Endothelial cell of umbilical vein (primary cell): Measurements from ENCODE around the gene GRIA1. TPM values are rescaled to one million over a fixed set of nuclear protein-coding genes. Genes with fewer than 3 reads are reported as not detected.

Experiments used
- BruUV-seq: library from RNA; stranded (reverse); fragments of 400-500 nt; replicated peaks from 2 replicates; lab custom pipeline; 2021; lab: Mats Ljungman, UMichigan
- CTCF ChIA-PET: fragments of 300-600, 350-600 bp; sonication (Branson Sonifier 250); formaldehyde crosslinking; loops from one replicate; lab custom pipeline; 2021; ENCODE audit warnings: antibody characterized with exemption, inconsistent platforms; lab: Charles Lee
- POLR2A ChIA-PET: fragments of 300-600, 350-600 bp; sonication (Branson Sonifier 250); formaldehyde crosslinking; loops from one replicate; lab custom pipeline; 2021; ENCODE audit warnings: antibody characterized with exemption, inconsistent platforms; lab: Charles Lee
- DNase-seq: peaks from one replicate; pipeline ENCODE4 v3.0.0-alpha.2; 2011; ENCODE audit warnings: low read depth, low spot score
- FAIRE-seq: peaks from 2 replicates; lab custom pipeline; 2011; peaks lifted over from hg19 to GRCh38; lab: Jason Lieb, UNC
- H2AFZ ChIP-seq: 2 replicates; pipeline ENCODE4 v1.6.0; 2012; ENCODE audit warnings: low read depth, low read length, control low read depth, inconsistent platforms
- H3K27ac ChIP-seq: 2 replicates; pipeline ENCODE4 v1.5.1; 2011; ENCODE audit warnings: low read depth, mild to moderate bottlenecking, control low read depth, low read length, moderate library complexity; ENCODE audit not compliant: insufficient read depth
- H3K27me3 ChIP-seq, 2 experiments: 2 replicates each; pipeline versions ENCODE4 v1.6.0 to v1.6.1; 2011; ENCODE audit warnings: low read length in 2 of 2, mixed read lengths in 1 of 2; ENCODE audit not compliant: control insufficient read depth in 2 of 2, insufficient read depth in 2 of 2
- H3K36me3 ChIP-seq, 2 experiments: 2 replicates in 1 of 2; 3 replicates in 1 of 2; pipeline ENCODE4 v1.5.1; 2011; ENCODE audit warnings: low read length in 2 of 2, mild to moderate bottlenecking in 1 of 2, moderate library complexity in 1 of 2; ENCODE audit not compliant: control insufficient read depth in 2 of 2, insufficient read depth in 2 of 2; ENCODE audit errors: extremely low read depth in 1 of 2
- H3K4me1 ChIP-seq: 3 replicates; pipeline ENCODE4 v1.5.1; 2011; ENCODE audit warnings: mild to moderate bottlenecking, low read length; ENCODE audit not compliant: control insufficient read depth, insufficient read depth; ENCODE audit errors: extremely low read depth
- H3K4me2 ChIP-seq: 2 replicates; pipeline ENCODE4 v1.6.1; 2011; ENCODE audit warnings: low read length, control low read depth, mixed read lengths; ENCODE audit not compliant: insufficient read depth
- H3K4me3 ChIP-seq, 3 experiments: fragments of 200-600 bp in 1 of 3; sonication (generic), shearing (Covaris generic) in 1 of 3; replicated peaks in 1 of 3; 2 replicates each; pipeline ENCODE4 v1.5.1; 2011 to 2016; ENCODE audit warnings: control low read depth in 3 of 3, low read length in 3 of 3, mild to moderate bottlenecking in 2 of 3, inconsistent platforms in 1 of 3, low read depth in 1 of 3, moderate library complexity in 1 of 3; ENCODE audit not compliant: insufficient read depth in 1 of 3
- H3K79me2 ChIP-seq: 2 replicates; pipeline ENCODE4 v1.6.0; 2012; ENCODE audit warnings: low read length, inconsistent platforms; ENCODE audit not compliant: control insufficient read depth, insufficient read depth
- H3K9ac ChIP-seq: replicated peaks from 2 replicates; pipeline ENCODE3; 2011; ENCODE audit warnings: low read length, control low read depth; ENCODE audit not compliant: insufficient read depth; ENCODE audit errors: extremely low read depth
- H3K9me1 ChIP-seq: replicated peaks from 3 replicates; pipeline ENCODE4 v1.6.0; 2011; ENCODE audit warnings: mild to moderate bottlenecking, low read length; ENCODE audit not compliant: control insufficient read depth, insufficient read depth; ENCODE audit errors: extremely low read depth
- H3K9me3 ChIP-seq: replicated peaks from 2 replicates; pipeline ENCODE4 v1.5.1; 2012; ENCODE audit warnings: low read length, inconsistent platforms; ENCODE audit not compliant: control insufficient read depth, insufficient read depth
- H4K20me1 ChIP-seq: replicated peaks from 2 replicates; pipeline ENCODE3; 2011; ENCODE audit warnings: mild to moderate bottlenecking, low read length; ENCODE audit not compliant: control insufficient read depth, insufficient read depth; ENCODE audit errors: extremely low read depth
- EZH2 ChIP-seq: IDR thresholded peaks from 2 replicates; pipeline ENCODE4 v1.6.1; 2012; ENCODE audit warnings: borderline replicate concordance, low read depth, mild to moderate bottlenecking, moderate library complexity, low read length, inconsistent platforms; ENCODE audit not compliant: severe bottlenecking
- FOS ChIP-seq: IDR thresholded peaks from 2 replicates; pipeline ENCODE4 v1.6.1; 2011; ENCODE audit warnings: mild to moderate bottlenecking, low read length, moderate library complexity, borderline replicate concordance; ENCODE audit not compliant: insufficient read depth
- GATA2 ChIP-seq: IDR thresholded peaks from 2 replicates; pipeline ENCODE4 v1.7.0; 2011; ENCODE audit warnings: low read depth, mild to moderate bottlenecking, moderate library complexity, mixed read lengths, low read length; ENCODE audit not compliant: insufficient read length, insufficient read depth
- JUN ChIP-seq: IDR thresholded peaks from 2 replicates; pipeline ENCODE4 v1.6.1; 2011; ENCODE audit warnings: borderline replicate concordance, low read depth; ENCODE audit not compliant: insufficient read length, insufficient read depth
- MYC ChIP-seq: IDR thresholded peaks from one replicate; pipeline ENCODE4 v1.6.1; 2011; ENCODE audit warnings: mild to moderate bottlenecking, low read depth, low read length
- POLR2A ChIP-seq: IDR thresholded peaks from 2 replicates; pipeline ENCODE4 v1.6.1; 2012; ENCODE audit warnings: low read depth, mild to moderate bottlenecking, control low read depth, low read length
- POLR2AphosphoS5 ChIP-seq: IDR thresholded peaks from 2 replicates; pipeline ENCODE4 v1.6.1; 2012; ENCODE audit warnings: low read depth, mild to moderate bottlenecking, control low read depth, low read length, moderate library complexity; ENCODE audit not compliant: insufficient read depth
- dilution Hi-C: fragments of 300-500 bp; cut with MboI; formaldehyde crosslinking; loops from one replicate; pipeline ENCODE4 v1.15.0; 2019; ENCODE audit warnings: low sequenced_read_pairs; ENCODE audit not compliant: extremely low pct_ligation_motif_present
- intact Hi-C: fragments of 100-400 bp; cut with micrococcal nuclease; formaldehyde crosslinking; loops from one replicate; pipeline ENCODE4 v1.10.0; 2022
- polyA plus RNA-seq, 4 experiments: library from polyadenylated mRNA; depleted of rRNA in 3 of 4; stranded (reverse) in 3 of 4; unstranded in 1 of 4; fragments of >200 nt; gene quantifications; 2 replicates each; pipeline versions ENCODE4 v1.2.1 to v1.2.3, GENCODE V29; 2011 to 2012; ENCODE audit warnings: missing spikeins in 1 of 4
- total RNA-seq: library from RNA; stranded (reverse); gene quantifications from 2 replicates; pipeline ENCODE4 v1.2.3, GENCODE V29; 2021
- TF ChIP-seq, protein P1 (sequence below): IDR thresholded peaks from 2 replicates; pipeline ENCODE4 v1.6.1; 2011; ENCODE audit not compliant: insufficient read depth, insufficient read length

The GRIA1 gene
- total and polyA plus RNA-seq, 2 donors (not counting 3 experiments of a cell fraction or from before 2014, with no cell fraction given): not detected

DNA sequence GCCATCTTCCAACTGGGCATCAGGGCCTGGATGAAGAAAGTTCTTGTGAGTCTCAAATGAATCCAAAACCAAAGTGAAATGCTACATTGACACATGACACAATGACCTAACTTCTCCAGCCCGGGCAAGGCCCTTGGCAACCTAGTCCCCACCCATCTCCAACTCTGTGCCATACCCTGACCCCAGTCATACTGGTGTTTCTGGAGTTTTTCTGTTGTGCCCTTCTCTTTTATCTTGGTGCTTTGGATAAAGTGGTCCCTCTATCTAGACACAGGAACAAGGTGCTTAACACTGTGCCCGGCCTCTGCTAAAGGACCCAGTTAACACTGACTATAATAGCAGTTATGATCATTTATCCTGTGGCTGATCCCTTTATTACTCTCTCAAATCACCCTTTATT is 149.8 kb downstream of the GRIA1 start:
- ChIA-PET CTCF (no interaction called here), POLR2A (no interaction called here)
- no TSS peak for BruUV-seq
- Histone ChIP-seq H3K4me1 (no peaks in the 10 kb centered on the region), H3K9me1 (no peaks in the 10 kb centered on the region), H3K4me2 (no peak overlapping the region), H3K36me3 (no peaks in the 10 kb centered on the region), H3K79me2 (no peaks in the 10 kb centered on the region), H3K9ac (no peak overlapping the region), H3K9me3 (no peaks in the 10 kb centered on the region), H4K20me1 (no peaks in the 10 kb centered on the region), H3K27me3 (no peaks in the 10 kb centered on the region), H3K4me3 (no peak overlapping the region), H2AFZ (no peak overlapping the region), H3K27ac (no peak overlapping the region)
- dilution Hi-C loops: no loop called here
- no peak for DNase-seq
- no peak for FAIRE-seq
- TF ChIP-seq POLR2A: no peak
- no peak for TF ChIP-seq FOS
- no peak for TF ChIP-seq MYC
- TF ChIP-seq JUN: no peak
- TF ChIP-seq GATA2: no peak
- intact Hi-C loops: no loop called here

DNA sequence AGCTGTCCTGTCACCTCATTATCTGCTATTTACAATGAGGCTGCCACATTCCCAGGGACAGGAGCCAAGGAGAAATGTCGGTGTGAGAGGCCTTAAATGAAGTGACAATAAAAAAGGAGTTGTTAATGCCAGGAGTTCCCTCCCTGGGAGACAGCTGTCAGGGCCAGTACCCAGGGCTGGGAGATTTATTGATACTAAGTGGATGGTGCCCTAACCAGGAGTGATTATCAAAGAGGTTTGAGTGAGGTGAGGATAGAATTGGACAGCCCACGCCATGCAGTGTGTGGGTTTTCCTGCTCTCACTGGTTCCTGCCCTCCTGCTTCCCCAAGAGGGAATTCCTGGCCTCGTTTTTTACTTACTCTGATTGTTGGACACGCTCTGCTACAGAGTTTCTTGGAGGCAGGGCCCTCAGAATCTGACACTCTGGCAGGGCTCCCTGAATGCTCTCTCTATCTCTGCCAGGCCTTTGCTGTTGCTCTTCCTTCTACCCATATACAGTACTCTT is 150.8 kb downstream of the GRIA1 start:
- DNase-seq: no peak
- CTCF ChIA-PET: no interaction called here

More for the DNA sequence above, 150.8 kb downstream of the GRIA1 start:
- Histone ChIP-seq H3K9me1 (no peaks in the 10 kb centered on the region), H3K9me3 (no peaks in the 10 kb centered on the region), H3K27me3 (no peaks in the 10 kb centered on the region), H4K20me1 (no peaks in the 10 kb centered on the region), H3K79me2 (no peaks in the 10 kb centered on the region), H2AFZ (no peak overlapping the region), H3K4me2 (no peak overlapping the region), H3K4me3 (no peak overlapping the region), H3K27ac (no peak overlapping the region), H3K9ac (no peak overlapping the region), H3K36me3 (no peaks in the 10 kb centered on the region), H3K4me1 (no peaks in the 10 kb centered on the region)
- BruUV-seq: no TSS peak
- no peak for TF ChIP-seq JUN
- TF ChIP-seq FOS: no peak
- TF ChIP-seq, protein P1, sequence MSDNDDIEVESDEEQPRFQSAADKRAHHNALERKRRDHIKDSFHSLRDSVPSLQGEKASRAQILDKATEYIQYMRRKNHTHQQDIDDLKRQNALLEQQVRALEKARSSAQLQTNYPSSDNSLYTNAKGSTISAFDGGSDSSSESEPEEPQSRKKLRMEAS: no peak
- no peak for TF ChIP-seq EZH2
- no peak for TF ChIP-seq POLR2AphosphoS5
- POLR2A ChIA-PET: no interaction called here
- FAIRE-seq: no peak
- dilution Hi-C loops (no loop called here), intact Hi-C loops (no loop called here)
